Measurements from ENCODE around the gene DMTF1.

GRCh38 chr7:87148332-87148955 is 3.8 kb upstream of the DMTF1 start:
- TF ChIP-seq POLR2A (IDR thresholded peaks at IDR 0.05; ENCODE audit: control extremely low read depth in 1 of 2, low read depth in 2 of 2, low read length in 2 of 2) (no peak), EP300 (IDR thresholded peaks at IDR 0.05; ENCODE audit: borderline replicate concordance in 1 of 2, low read depth in 2 of 2, low read length in 2 of 2) (no peak)
